GM08714 (cell line): Measurements from ENCODE around the gene HSD11B2.
"Not testable (repeated sequence)": the region's sequence is repeated elsewhere in the genome, so short reads cannot be mapped to it uniquely, and the experiment has no call there.

Experiments used
- H3K4me3 ChIP-seq: fragments of 200-500 bp; sonication (Bioruptor generic); 2 replicates; pipeline ENCODE4 v1.5.1; 2014; ENCODE audit warnings: mild to moderate bottlenecking, low read length, inconsistent platforms
- ZNF274 ChIP-seq: IDR thresholded peaks from 2 replicates; pipeline ENCODE4 v1.6.1; 2012; ENCODE audit warnings: mild to moderate bottlenecking, low read depth, low read length

The HSD11B2 gene

GRCh38 chr16:67399749-67400704 is 30.9 kb upstream of the HSD11B2 start:
- TF ChIP-seq ZNF274 = no peak
- no peak overlapping the region for H3K4me3 ChIP-seq

GRCh38 chr16:67400901-67401300 is 30.0 kb upstream of the HSD11B2 start:
- no peak for TF ChIP-seq ZNF274
- H3K4me3 ChIP-seq = no peak overlapping the region

- TF ChIP-seq ZNF274 = no peak
- H3K4me3 ChIP-seq = no peak overlapping the region
Observed at GRCh38 chr16:67403976-67404555, 26.9 kb upstream of the HSD11B2 start.

- H3K4me3 ChIP-seq = no peak overlapping the region
- no peak for TF ChIP-seq ZNF274
Observed at GRCh38 chr16:67404740-67405226, 26.1 kb upstream of the HSD11B2 start.

GRCh38 chr16:67405336-67405735 is 25.6 kb upstream of the HSD11B2 start:
- no peak for TF ChIP-seq ZNF274
- H3K4me3 ChIP-seq = no peak overlapping the region

- no peak for TF ChIP-seq ZNF274
- no peak overlapping the region for H3K4me3 ChIP-seq
Observed at GRCh38 chr16:67406111-67406971, 24.6 kb upstream of the HSD11B2 start.

GRCh38 chr16:67407176-67407787 is 23.6 kb upstream of the HSD11B2 start:
- TF ChIP-seq ZNF274 = no peak

GRCh38 chr16:67407788-67408452 is 23.0 kb upstream of the HSD11B2 start:
- no peak overlapping the region for H3K4me3 ChIP-seq
- TF ChIP-seq ZNF274 = no peak

More at GRCh38 chr16:67407176-67407787, 23.6 kb upstream of the HSD11B2 start:
- H3K4me3 ChIP-seq = no peak overlapping the region

GRCh38 chr16:67409631-67410030 is 21.3 kb upstream of the HSD11B2 start:
- TF ChIP-seq ZNF274 = no peak
- no peak overlapping the region for H3K4me3 ChIP-seq

GRCh38 chr16:67411339-67411738 is 19.6 kb upstream of the HSD11B2 start:
- TF ChIP-seq ZNF274 = no peak
- H3K4me3 ChIP-seq = no peak overlapping the region

GRCh38 chr16:67412294-67412693 is 18.6 kb upstream of the HSD11B2 start:
- H3K4me3 ChIP-seq = no peak overlapping the region
- TF ChIP-seq ZNF274 = no peak

GRCh38 chr16:67413978-67414911 is 16.7 kb upstream of the HSD11B2 start:
- no peak for TF ChIP-seq ZNF274
- H3K4me3 ChIP-seq = no peak overlapping the region

GRCh38 chr16:67415421-67415820 is 15.5 kb upstream of the HSD11B2 start:
- not testable (repeated sequence) for H3K4me3 ChIP-seq
